Activated CD4-positive, alpha-beta T cell treated with anti-CD3 and anti-CD28 coated beads for 36 hours (primary cell): ENCODE data around the gene ARHGAP27. TPM values are rescaled to one million over a fixed set of nuclear protein-coding genes. Genes with fewer than 3 reads are reported as not detected.

ENCODE experiments used
- ATAC-seq: fragments of 200-7000 bp; cut with Tn5 transposase; one replicate; pipeline ENCODE4 v1.10.0; 2021; ENCODE audit warnings: mild to moderate bottlenecking, moderate library complexity
- CTCF ChIA-PET: fragments of 350-600 bp; sonication (Branson Sonifier 250); formaldehyde crosslinking; loops from one replicate; lab custom pipeline; 2021; ENCODE audit warnings: antibody characterized with exemption; lab: Charles Lee
- POLR2A ChIA-PET: fragments of 350-600 bp; sonication (Branson Sonifier 250); formaldehyde crosslinking; loops from one replicate; lab custom pipeline; 2021; ENCODE audit warnings: antibody characterized with exemption, inconsistent platforms; lab: Charles Lee
- DNase-seq: peaks from one replicate; pipeline ENCODE4 v3.0.0-alpha.2; 2020
- H3K27ac Mint-ChIP-seq: one replicate; pipeline ENCODE4 v1.8.0; 2021; ENCODE audit warnings: mixed read lengths
- H3K27me3 Mint-ChIP-seq: one replicate; pipeline ENCODE4 v1.8.0; 2021; ENCODE audit warnings: mixed read lengths
- H3K36me3 Mint-ChIP-seq: one replicate; pipeline ENCODE4 v1.8.0; 2021; ENCODE audit warnings: low read depth, mixed read lengths
- H3K4me1 Mint-ChIP-seq: one replicate; pipeline ENCODE4 v1.8.0; 2021; ENCODE audit warnings: mixed read lengths
- H3K4me3 Mint-ChIP-seq: one replicate; pipeline ENCODE4 v1.8.0; 2021; ENCODE audit warnings: mild to moderate bottlenecking, moderate library complexity, mixed read lengths
- H3K9me3 Mint-ChIP-seq: one replicate; pipeline ENCODE4 v1.8.0; 2021; ENCODE audit warnings: low read depth, mixed read lengths
- intact Hi-C, 2 experiments: fragments of 100-400 bp; cut with DNase I in 1 of 2; cut with micrococcal nuclease in 1 of 2; formaldehyde crosslinking; loops; one replicate each; pipeline versions ENCODE4 v1.14.2 to v1.15.1; 2022 to 2024; cut with DNase I, micrococcal nuclease
- total RNA-seq, 2 experiments: library from RNA; stranded (reverse); gene quantifications; one replicate each; pipeline ENCODE4 v1.2.3, GENCODE V29; 2021

The ARHGAP27 gene
- total RNA-seq, 2 experiments from 2014 or later, result 43.2 to 43.5 TPM

- Mint-ChIP-seq H3K27me3 (no peaks in the 10 kb centered on the region), H3K9me3 (no peaks in the 10 kb centered on the region), H3K36me3 (peaks cover 10% of the 10 kb centered on the region), H3K4me3 (peak overlapping the region; percentile 95), H3K27ac (peak overlapping the region; percentile 96), H3K4me1 (peaks cover 40% of the 10 kb centered on the region)
- intact Hi-C loops, result no loop called here
- ChIA-PET CTCF (interaction anchor here (0.9 to 1.3 kb wide), 2 partner anchors 17 to 312 kb away, joined by 3 to 4 read pairs; no protein-coding TSS in a partner anchor), POLR2A (no interaction called here)
- DNase-seq (no peak), ATAC-seq (no peak)
Observed at GRCh38 chr17:45411348-45412105, 21.1 kb downstream of the ARHGAP27 start.

GRCh38 chr17:45410144-45411091 lies 22.3 kb downstream of the ARHGAP27 start:
- intact Hi-C loops, result no loop called here
- Mint-ChIP-seq H3K4me3 (peak overlapping the region; percentile 95), H3K27me3 (no peaks in the 10 kb centered on the region), H3K9me3 (no peaks in the 10 kb centered on the region), H3K36me3 (peaks cover 15% of the 10 kb centered on the region), H3K27ac (peak overlapping the region; percentile 96), H3K4me1 (peaks cover 40% of the 10 kb centered on the region)
- CTCF ChIA-PET, result interaction anchor here (0.9 to 1.1 kb wide), 2 partner anchors 9 to 18 kb away, joined by 3 read pairs; no protein-coding TSS in a partner anchor
- peak; percentile 82 for ATAC-seq
- DNase-seq, result peak; percentile 79
- POLR2A ChIA-PET, result interaction anchor here (1.1 kb wide), 1 partner anchor 36 kb away, joined by 3 read pairs; no protein-coding TSS in a partner anchor

- Mint-ChIP-seq H3K27ac (peak overlapping the region; percentile 96), H3K4me1 (peaks cover 40% of the 10 kb centered on the region), H3K27me3 (no peaks in the 10 kb centered on the region), H3K4me3 (peak overlapping the region; percentile 95), H3K9me3 (no peaks in the 10 kb centered on the region), H3K36me3 (peaks cover 18% of the 10 kb centered on the region)
- DNase-seq (peak; percentile 38), ATAC-seq (peak; percentile 30)
- intact Hi-C loops, result no loop called here
- ChIA-PET CTCF (interaction anchor here (0.6 to 1.1 kb wide), 4 partner anchors 8 to 191 kb away, joined by 3 to 6 read pairs (median 3); no protein-coding TSS in a partner anchor), POLR2A (interaction anchor here (0.9 to 1.1 kb wide), 2 partner anchors 17 to 36 kb away, joined by 3 to 4 read pairs; no protein-coding TSS in a partner anchor)
Observed at GRCh38 chr17:45409659-45410076, 23.0 kb downstream of the ARHGAP27 start.

GRCh38 chr17:45408611-45409421 lies 23.9 kb downstream of the ARHGAP27 start:
- no peaks in the 10 kb centered on the region for H3K27me3 Mint-ChIP-seq
- H3K27ac Mint-ChIP-seq, result peak overlapping the region; percentile 96
- peaks cover 40% of the 10 kb centered on the region for H3K4me1 Mint-ChIP-seq
- intact Hi-C loops, result no loop called here
- no peak for ATAC-seq
- CTCF ChIA-PET, result interaction anchor here (0.6 to 1.1 kb wide), 8 partner anchors 15 to 251 kb away, joined by 3 to 6 read pairs (median 3); no protein-coding TSS in a partner anchor
- POLR2A ChIA-PET, result interaction anchor here (0.9 to 1.1 kb wide), 2 partner anchors 16 to 37 kb away, joined by 3 to 4 read pairs; no protein-coding TSS in a partner anchor
- peak overlapping the region; percentile 95 for H3K4me3 Mint-ChIP-seq
- H3K36me3 Mint-ChIP-seq, result peaks cover 25% of the 10 kb centered on the region
- no peak for DNase-seq
- H3K9me3 Mint-ChIP-seq, result no peaks in the 10 kb centered on the region

GRCh38 chr17:45406107-45406506 lies 26.6 kb downstream of the ARHGAP27 start:
- no peak for DNase-seq
- peaks cover 35% of the 10 kb centered on the region for H3K36me3 Mint-ChIP-seq
- no peak overlapping the region for H3K27ac Mint-ChIP-seq
- H3K4me1 Mint-ChIP-seq, result peaks cover 31% of the 10 kb centered on the region
- H3K27me3 Mint-ChIP-seq, result no peaks in the 10 kb centered on the region
- H3K9me3 Mint-ChIP-seq, result no peaks in the 10 kb centered on the region
- intact Hi-C loops, result no loop called here
- POLR2A ChIA-PET, result no interaction called here
- no peak overlapping the region for H3K4me3 Mint-ChIP-seq
- ATAC-seq, result no peak
- CTCF ChIA-PET, result interaction anchor here (0.8 to 1.0 kb wide), 2 partner anchors 22 to 140 kb away, joined by 3 read pairs; no protein-coding TSS in a partner anchor

GRCh38 chr17:45405250-45406086 lies 27.2 kb downstream of the ARHGAP27 start:
- no peaks in the 10 kb centered on the region for H3K9me3 Mint-ChIP-seq
- peaks cover 24% of the 10 kb centered on the region for H3K4me1 Mint-ChIP-seq
- DNase-seq (no peak), ATAC-seq (peak; percentile 30)
- no peaks in the 10 kb centered on the region for H3K27me3 Mint-ChIP-seq
- POLR2A ChIA-PET, result no interaction called here
- H3K4me3 Mint-ChIP-seq, result no peak overlapping the region
- intact Hi-C loops, result no loop called here
- CTCF ChIA-PET, result no interaction called here
- peaks cover 40% of the 10 kb centered on the region for H3K36me3 Mint-ChIP-seq
- no peak overlapping the region for H3K27ac Mint-ChIP-seq

GRCh38 chr17:45404870-45405249 lies 27.8 kb downstream of the ARHGAP27 start:
- DNase-seq (no peak), ATAC-seq (no peak)
- POLR2A ChIA-PET, result no interaction called here
- Mint-ChIP-seq H3K9me3 (no peaks in the 10 kb centered on the region), H3K27ac (no peak overlapping the region), H3K27me3 (no peaks in the 10 kb centered on the region), H3K4me3 (no peak overlapping the region), H3K36me3 (peaks cover 45% of the 10 kb centered on the region), H3K4me1 (peaks cover 23% of the 10 kb centered on the region)
- intact Hi-C loops, result no loop called here
- CTCF ChIA-PET, result no interaction called here

GRCh38 chr17:45403906-45404490 lies 28.7 kb downstream of the ARHGAP27 start:
- intact Hi-C loops, result no loop called here
- Mint-ChIP-seq H3K9me3 (no peaks in the 10 kb centered on the region), H3K36me3 (peaks cover 49% of the 10 kb centered on the region), H3K4me1 (peaks cover 19% of the 10 kb centered on the region), H3K4me3 (no peak overlapping the region), H3K27me3 (no peaks in the 10 kb centered on the region), H3K27ac (no peak overlapping the region)
- ChIA-PET POLR2A (no interaction called here), CTCF (interaction anchor here (1.1 kb wide), 1 partner anchor 185 kb away, joined by 6 read pairs; no protein-coding TSS in a partner anchor)
- ATAC-seq (no peak), DNase-seq (no peak)

- ATAC-seq (no peak), DNase-seq (no peak)
- Mint-ChIP-seq H3K4me3 (no peak overlapping the region), H3K36me3 (peaks cover 50% of the 10 kb centered on the region), H3K9me3 (no peaks in the 10 kb centered on the region), H3K4me1 (peaks cover 8% of the 10 kb centered on the region), H3K27me3 (no peaks in the 10 kb centered on the region), H3K27ac (no peak overlapping the region)
- CTCF ChIA-PET, result interaction anchor here (1.1 kb wide), 1 partner anchor 184 kb away, joined by 6 read pairs; no protein-coding TSS in a partner anchor
- intact Hi-C loops, result no loop called here
- POLR2A ChIA-PET, result no interaction called here
Observed at GRCh38 chr17:45402916-45403315, 29.8 kb downstream of the ARHGAP27 start.
